HG03342 (cell line): ENCODE data around the gene RASSF7.
"Not testable (repeated sequence)": the region's sequence is repeated elsewhere in the genome, so short reads cannot be mapped to it uniquely, and the experiment has no call there.

ENCODE experiments used
- ATAC-seq: cut with Tn5 transposase; IDR thresholded peaks from one replicate; pipeline ENCODE4 v1.9.1; 2021; ENCODE audit warnings: mild to moderate bottlenecking, moderate library complexity; ENCODE audit not compliant: unreplicated experiment

Gene RASSF7

GRCh38 chr11:560305-561147, at the start of gene RASSF7, which contains the start of gene LMNTD2:
Gene RASSF7 (plus strand): TSS chr11:560970. CDS start chr11:561769, 799 bp downstream.
Gene LMNTD2 (minus strand): TSS chr11:560738. CDS start chr11:560716, 22 bp downstream.
- ATAC-seq: peak; percentile 76

GRCh38 chr11:512761-513595, 47.8 kb upstream of the RASSF7 start:
- ATAC-seq: no peak

- no peak for ATAC-seq
Observed at GRCh38 chr11:514606-515005, 46.2 kb upstream of the RASSF7 start.

GRCh38 chr11:515131-515530, 45.6 kb upstream of the RASSF7 start:
- ATAC-seq: no peak

- no peak for ATAC-seq
Observed at GRCh38 chr11:516400-516799, 44.4 kb upstream of the RASSF7 start.

GRCh38 chr11:516918-517685, 43.7 kb upstream of the RASSF7 start:
- ATAC-seq: not testable (repeated sequence)

- peak; percentile 80 for ATAC-seq
Observed at GRCh38 chr11:518463-519202, 42.1 kb upstream of the RASSF7 start.

GRCh38 chr11:520428-521176, 40.2 kb upstream of the RASSF7 start:
- no peak for ATAC-seq

- no peak for ATAC-seq
Observed at GRCh38 chr11:521177-521688, 39.5 kb upstream of the RASSF7 start.

GRCh38 chr11:526192-526591, 34.6 kb upstream of the RASSF7 start:
- no peak for ATAC-seq

GRCh38 chr11:528166-528814, 32.5 kb upstream of the RASSF7 start:
- ATAC-seq: no peak

GRCh38 chr11:528815-529727, 31.7 kb upstream of the RASSF7 start:
- no peak for ATAC-seq

GRCh38 chr11:529728-530411, 30.9 kb upstream of the RASSF7 start:
- no peak for ATAC-seq

GRCh38 chr11:530960-531831, 29.6 kb upstream of the RASSF7 start:
- ATAC-seq: no peak

- no peak for ATAC-seq
Observed at GRCh38 chr11:531919-532526, 28.7 kb upstream of the RASSF7 start.

GRCh38 chr11:532527-532985, 28.2 kb upstream of the RASSF7 start:
- ATAC-seq: no peak
